ENCODE results near the gene NYAP2.

The NYAP2 gene

DNA sequence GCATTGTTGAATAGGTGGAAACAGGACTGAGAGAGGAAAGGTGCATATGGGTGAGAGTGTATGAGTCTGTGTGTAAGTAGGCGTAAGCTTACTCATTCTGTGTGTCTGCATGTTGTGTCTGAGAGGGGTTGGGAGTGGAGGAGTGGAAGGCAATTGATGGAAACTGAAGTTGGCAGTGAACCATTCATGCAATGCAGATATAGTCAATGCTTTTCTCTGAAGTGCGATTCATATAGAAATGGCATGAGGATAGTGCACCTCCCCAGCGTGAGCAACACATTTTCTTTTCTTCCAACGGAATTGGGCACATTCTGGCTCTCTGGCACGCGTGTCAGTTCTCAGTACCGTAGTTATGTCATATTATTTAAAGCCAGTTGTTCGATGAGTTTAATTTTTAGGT is 250.5 kb downstream of the NYAP2 start:
- TF ChIP-seq, protein P1, sequence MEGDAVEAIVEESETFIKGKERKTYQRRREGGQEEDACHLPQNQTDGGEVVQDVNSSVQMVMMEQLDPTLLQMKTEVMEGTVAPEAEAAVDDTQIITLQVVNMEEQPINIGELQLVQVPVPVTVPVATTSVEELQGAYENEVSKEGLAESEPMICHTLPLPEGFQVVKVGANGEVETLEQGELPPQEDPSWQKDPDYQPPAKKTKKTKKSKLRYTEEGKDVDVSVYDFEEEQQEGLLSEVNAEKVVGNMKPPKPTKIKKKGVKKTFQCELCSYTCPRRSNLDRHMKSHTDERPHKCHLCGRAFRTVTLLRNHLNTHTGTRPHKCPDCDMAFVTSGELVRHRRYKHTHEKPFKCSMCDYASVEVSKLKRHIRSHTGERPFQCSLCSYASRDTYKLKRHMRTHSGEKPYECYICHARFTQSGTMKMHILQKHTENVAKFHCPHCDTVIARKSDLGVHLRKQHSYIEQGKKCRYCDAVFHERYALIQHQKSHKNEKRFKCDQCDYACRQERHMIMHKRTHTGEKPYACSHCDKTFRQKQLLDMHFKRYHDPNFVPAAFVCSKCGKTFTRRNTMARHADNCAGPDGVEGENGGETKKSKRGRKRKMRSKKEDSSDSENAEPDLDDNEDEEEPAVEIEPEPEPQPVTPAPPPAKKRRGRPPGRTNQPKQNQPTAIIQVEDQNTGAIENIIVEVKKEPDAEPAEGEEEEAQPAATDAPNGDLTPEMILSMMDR (IDR thresholded peaks at IDR 0.05; ENCODE audit: low read depth, low read length): no peak
- in situ Hi-C loops (cut with HindIII; ENCODE audit: low sequenced_read_pairs): loop anchor here (25.0 kb wide), 1 partner anchor 1137 kb away; the partner anchor contains the start of gene IRS1
- no peak overlapping the region for H3K4me3 ChIP-seq (ENCODE audit: low read depth, low read length)
- DNase-seq (ENCODE audit: low read depth, low spot score): no peak

DNA sequence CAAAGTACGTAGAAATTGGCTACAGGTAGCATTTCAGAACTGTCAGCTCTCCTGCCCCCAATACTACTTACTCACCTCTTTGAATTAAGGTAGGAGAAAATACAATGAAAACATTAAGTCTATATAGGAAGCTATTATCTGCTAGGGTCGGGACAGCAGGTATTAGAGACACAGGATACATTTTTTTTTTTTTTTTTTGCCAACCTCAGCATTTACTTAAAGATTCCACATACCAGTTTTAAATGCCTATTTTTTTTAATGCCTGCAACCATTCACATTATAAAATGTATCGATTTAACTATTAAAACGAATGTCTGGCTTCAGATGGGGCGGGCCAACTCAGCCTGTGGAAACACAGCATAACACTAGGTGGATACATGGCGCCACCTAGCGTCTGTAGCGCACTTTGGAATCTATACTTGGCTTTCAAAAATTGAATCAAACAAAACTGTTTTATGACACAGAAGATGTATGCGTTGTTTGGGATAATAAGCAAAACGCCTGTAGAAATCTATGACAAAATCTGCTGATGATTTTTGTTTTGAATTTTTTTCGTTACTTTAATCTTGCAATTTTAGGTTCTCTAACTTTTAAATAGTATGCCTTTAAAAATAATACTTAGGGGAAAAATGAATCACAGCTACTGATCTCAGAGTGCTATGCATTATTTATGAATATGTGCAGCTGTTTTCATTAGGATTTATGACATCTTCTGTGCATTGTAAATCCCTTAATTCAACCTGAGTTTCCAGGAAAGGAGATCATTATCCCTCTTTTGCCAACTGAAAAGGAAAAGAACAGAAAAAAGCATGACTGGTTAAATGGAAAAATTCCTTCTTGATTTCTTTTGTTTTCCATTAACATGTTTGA is 261.0 kb downstream of the NYAP2 start:
- TF ChIP-seq, protein P1 (IDR thresholded peaks at IDR 0.05; ENCODE audit: low read depth, low read length): peak; percentile 81
- in situ Hi-C loops (cut with HindIII; ENCODE audit: low sequenced_read_pairs): loop anchor here (25.0 kb wide), 1 partner anchor 1127 kb away; the partner anchor contains the start of gene IRS1
- no peak overlapping the region for H3K4me3 ChIP-seq (ENCODE audit: low read depth, low read length)
- peak; percentile 70 for DNase-seq (ENCODE audit: low read depth, low spot score)

GRCh38 chr2:225662101-225662500 is 262.6 kb downstream of the NYAP2 start:
- H3K4me3 ChIP-seq (ENCODE audit: low read depth, low read length): no peak overlapping the region
- no peak for DNase-seq (ENCODE audit: low read depth, low spot score)
- in situ Hi-C loops (cut with HindIII; ENCODE audit: low sequenced_read_pairs): loop anchor here (25.0 kb wide), 1 partner anchor 1125 kb away; the partner anchor contains the start of gene IRS1
- TF ChIP-seq, protein P1 (IDR thresholded peaks at IDR 0.05; ENCODE audit: low read depth, low read length): no peak

GRCh38 chr2:225667445-225667844 is 267.9 kb downstream of the NYAP2 start:
- in situ Hi-C loops (cut with HindIII; ENCODE audit: low sequenced_read_pairs): loop anchor here (25.0 kb wide), 1 partner anchor 1120 kb away; the partner anchor contains the start of gene IRS1
- no peak for DNase-seq (ENCODE audit: low read depth, low spot score)
- H3K4me3 ChIP-seq (ENCODE audit: low read depth, low read length): no peak overlapping the region
- TF ChIP-seq, protein P1 (IDR thresholded peaks at IDR 0.05; ENCODE audit: low read depth, low read length): no peak

DNA sequence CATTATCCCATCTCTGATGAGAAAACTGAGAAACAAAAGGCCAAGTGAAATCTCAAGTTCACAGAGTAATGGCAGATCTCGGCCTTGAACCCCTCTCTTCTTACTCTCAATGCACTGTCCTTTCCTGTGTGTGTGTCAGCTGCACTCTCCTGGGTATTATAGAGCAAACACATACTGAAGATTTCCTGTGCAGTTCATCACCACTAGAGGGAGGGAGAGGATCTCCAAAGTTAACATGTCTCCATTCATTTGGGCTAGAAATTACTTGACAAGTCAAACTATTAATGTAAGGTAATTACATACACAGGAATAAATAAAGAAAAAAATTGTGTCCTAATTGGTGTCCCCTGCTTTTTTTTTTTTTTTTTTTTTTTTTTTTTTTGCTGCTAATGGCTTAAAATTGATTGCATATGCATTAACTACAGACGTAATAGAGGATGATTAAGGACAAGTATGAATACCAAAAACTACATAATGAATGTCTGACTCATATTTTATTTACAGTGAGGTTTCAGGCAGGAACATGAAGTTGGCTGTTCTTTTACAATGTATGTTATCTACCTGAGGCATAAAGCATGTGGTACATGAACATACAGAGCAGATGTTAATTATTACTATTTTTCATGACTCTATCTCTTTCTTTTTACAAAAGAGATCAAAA is 269.2 kb downstream of the NYAP2 start:
- no peak overlapping the region for H3K4me3 ChIP-seq (ENCODE audit: low read depth, low read length)
- DNase-seq (ENCODE audit: low read depth, low spot score): peak; percentile 78
- in situ Hi-C loops (cut with HindIII; ENCODE audit: low sequenced_read_pairs): loop anchor here (25.0 kb wide), 1 partner anchor 1119 kb away; the partner anchor contains the start of gene IRS1
- TF ChIP-seq, protein P1 (IDR thresholded peaks at IDR 0.05; ENCODE audit: low read depth, low read length): peak; percentile 85

DNA sequence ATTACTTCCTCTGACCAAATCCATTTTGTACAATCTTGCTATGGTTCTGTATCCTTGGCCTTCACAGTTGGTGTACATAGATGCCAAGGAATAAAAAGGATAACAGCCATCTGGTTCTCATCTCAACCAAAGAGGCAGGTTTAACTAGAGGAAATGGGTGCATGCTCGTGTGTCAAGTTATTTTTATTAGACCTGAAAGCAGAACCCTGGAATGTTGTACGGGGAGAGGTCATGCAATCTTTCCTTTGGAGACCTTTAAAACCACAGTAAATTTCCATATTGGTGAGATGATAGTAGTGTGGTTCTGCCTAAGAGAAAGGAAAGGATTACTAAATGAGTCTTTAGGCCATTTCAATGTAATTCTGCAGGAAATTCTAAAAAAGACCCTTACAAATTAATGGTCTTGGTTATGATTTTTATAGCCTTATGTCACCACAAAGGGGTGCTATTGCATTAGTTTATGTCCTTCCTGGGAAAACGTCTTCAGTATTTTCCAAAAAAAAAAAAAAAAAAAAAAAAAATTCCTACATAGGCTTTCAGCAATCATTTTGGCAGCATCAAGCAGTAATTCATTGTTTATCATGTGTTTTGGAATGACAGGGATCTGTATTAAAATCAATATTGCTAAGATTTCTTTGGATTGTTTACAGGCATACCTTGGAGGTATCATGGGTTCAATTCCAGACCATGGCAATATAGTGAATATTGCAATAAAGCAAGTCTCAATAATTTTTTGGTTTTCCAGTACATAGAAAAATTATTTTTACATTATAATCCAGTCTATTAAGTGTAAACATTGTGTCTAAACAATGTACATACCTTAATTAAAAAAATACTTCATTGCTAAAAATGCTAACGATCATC is 270.8 kb downstream of the NYAP2 start:
- no peak overlapping the region for H3K4me3 ChIP-seq (ENCODE audit: low read depth, low read length)
- in situ Hi-C loops (cut with HindIII; ENCODE audit: low sequenced_read_pairs): loop anchor here (25.0 kb wide), 1 partner anchor 1117 kb away; the partner anchor contains the start of gene IRS1
- DNase-seq (ENCODE audit: low read depth, low spot score): peak; percentile 68
- TF ChIP-seq, protein P1 (IDR thresholded peaks at IDR 0.05; ENCODE audit: low read depth, low read length): peak; percentile 31

Measured in astrocyte of the spinal cord (primary cell).